HG03280 (cell line): Measurements from ENCODE around the gene PHF21B.
"Not testable (repeated sequence)": the region's sequence is repeated elsewhere in the genome, so short reads cannot be mapped to it uniquely, and the experiment has no call there.

Experiments
- ATAC-seq: cut with Tn5 transposase; IDR thresholded peaks from one replicate; pipeline ENCODE4 v1.9.1; 2021; ENCODE audit warnings: mild to moderate bottlenecking, moderate library complexity; ENCODE audit not compliant: unreplicated experiment

Gene PHF21B

GRCh38 chr22:45009606-45010531, at the start of gene PHF21B:
PHF21B (minus strand) TSS chr22:45010005; CDS start chr22:45009549, 456 bp downstream.
- no peak for ATAC-seq

- ATAC-seq: no peak
Measured at GRCh38 chr22:45059296-45059695, 49.5 kb upstream of the PHF21B start.

GRCh38 chr22:45058622-45058912, 48.8 kb upstream of the PHF21B start:
- ATAC-seq: no peak

- no peak for ATAC-seq
Measured at GRCh38 chr22:45055936-45056335, 46.1 kb upstream of the PHF21B start.

- ATAC-seq: no peak
Measured at GRCh38 chr22:45053571-45053970, 43.8 kb upstream of the PHF21B start.

- ATAC-seq: no peak
Measured at GRCh38 chr22:45053094-45053493, 43.3 kb upstream of the PHF21B start.

GRCh38 chr22:45052665-45053064, 42.9 kb upstream of the PHF21B start:
- not testable (repeated sequence) for ATAC-seq

- ATAC-seq: no peak
Measured at GRCh38 chr22:45051946-45052345, 42.1 kb upstream of the PHF21B start.

- no peak for ATAC-seq
Measured at GRCh38 chr22:45051419-45051818, 41.6 kb upstream of the PHF21B start.

- ATAC-seq: no peak
Measured at GRCh38 chr22:45047260-45047659, 37.5 kb upstream of the PHF21B start.

GRCh38 chr22:45045208-45045607, 35.4 kb upstream of the PHF21B start:
- ATAC-seq: no peak

- ATAC-seq: no peak
Measured at GRCh38 chr22:45042263-45042662, 32.5 kb upstream of the PHF21B start.

GRCh38 chr22:45039133-45039532, 29.3 kb upstream of the PHF21B start:
- no peak for ATAC-seq

GRCh38 chr22:45036154-45036553, 26.3 kb upstream of the PHF21B start:
- no peak for ATAC-seq

- ATAC-seq: no peak
Measured at GRCh38 chr22:45034821-45035220, 25.0 kb upstream of the PHF21B start.

- ATAC-seq: no peak
Measured at GRCh38 chr22:45034156-45034555, 24.4 kb upstream of the PHF21B start.

- ATAC-seq: no peak
Measured at GRCh38 chr22:45033136-45033535, 23.3 kb upstream of the PHF21B start.

- ATAC-seq: no peak
Measured at GRCh38 chr22:45031629-45032403, 22.0 kb upstream of the PHF21B start.

- no peak for ATAC-seq
Measured at GRCh38 chr22:45029501-45029900, 19.7 kb upstream of the PHF21B start.

GRCh38 chr22:45026511-45026910, 16.7 kb upstream of the PHF21B start:
- ATAC-seq: no peak

GRCh38 chr22:45023431-45023830, 13.6 kb upstream of the PHF21B start:
- no peak for ATAC-seq
